Activated naive CD8-positive, alpha-beta T cell treated with anti-CD3 and anti-CD28 coated beads, Interleukin-2, amount 10 ng/mL, durations not matched to agents 7 days and 5 days (primary cell): ENCODE measurements around the gene MTRF1L. TPM values are rescaled to one million over a fixed set of nuclear protein-coding genes. Genes with fewer than 3 reads are reported as not detected.
"Not testable (repeated sequence)": the region's sequence is repeated elsewhere in the genome, so short reads cannot be mapped to it uniquely, and the experiment has no call there.

Experiments used
- ATAC-seq: fragments of 150-1000 bp; cut with Tn5 transposase; one replicate; pipeline ENCODE4 v1.10.0; 2021; ENCODE audit warnings: low read depth, moderate library complexity
- POLR2A ChIA-PET: fragments of 350-600 bp; sonication (Branson Sonifier 250); formaldehyde crosslinking; loops from one replicate; lab custom pipeline; 2021; ENCODE audit warnings: antibody characterized with exemption; lab: Charles Lee
- DNase-seq: peaks from one replicate; pipeline ENCODE4 v3.0.0; 2021
- H3K27ac Mint-ChIP-seq: one replicate; pipeline ENCODE4 v1.8.0; 2022; ENCODE audit warnings: mild to moderate bottlenecking, mixed read lengths
- H3K27me3 Mint-ChIP-seq: one replicate; pipeline ENCODE4 v1.8.0; 2022; ENCODE audit warnings: mild to moderate bottlenecking, moderate library complexity, mixed read lengths
- H3K36me3 Mint-ChIP-seq: one replicate; pipeline ENCODE4 v1.8.0; 2021; ENCODE audit warnings: mild to moderate bottlenecking, mixed read lengths
- H3K4me1 Mint-ChIP-seq: one replicate; pipeline ENCODE4 v1.8.0; 2021; ENCODE audit warnings: mixed read lengths
- H3K4me3 Mint-ChIP-seq: one replicate; pipeline ENCODE4 v1.8.0; 2022; ENCODE audit warnings: mild to moderate bottlenecking, moderate library complexity, mixed read lengths
- H3K9me3 Mint-ChIP-seq: one replicate; pipeline ENCODE4 v1.8.0; 2021; ENCODE audit warnings: mixed read lengths
- total RNA-seq, 2 experiments: library from RNA; stranded (reverse); gene quantifications; one replicate each; pipeline ENCODE4 v1.2.3, GENCODE V29; 2021

MTRF1L gene
- total RNA-seq, 2 experiments from 2014 or later = 16.5 to 17.2 TPM

DNA sequence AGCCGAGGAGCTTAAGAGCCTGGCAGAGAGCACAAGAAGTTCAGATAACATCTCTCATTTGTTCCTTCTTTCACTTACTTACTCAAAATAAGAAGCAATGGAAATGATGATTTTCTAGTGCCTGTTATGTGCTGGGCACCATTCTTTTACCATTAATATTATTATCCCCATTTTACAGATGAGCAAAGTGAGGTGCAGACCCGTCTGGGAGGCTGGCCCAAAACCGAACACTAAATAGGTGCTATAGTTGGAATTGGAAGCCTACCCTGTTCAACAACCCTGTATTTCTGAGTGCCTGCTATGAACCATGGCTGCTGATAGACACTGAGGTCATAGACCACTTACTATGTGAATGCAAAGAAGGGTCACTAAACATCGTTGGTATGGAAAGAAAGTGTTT lies 25.0 kb upstream of the MTRF1L start:
- POLR2A ChIA-PET = no interaction called here
- H3K4me3 Mint-ChIP-seq = no peak overlapping the region
- H3K27ac Mint-ChIP-seq = no peak overlapping the region

GRCh38 chr6:153024709-153025017 lies 22.2 kb upstream of the MTRF1L start:
- Mint-ChIP-seq H3K27me3 (peaks cover 8% of the 10 kb centered on the region), H3K27ac (no peak overlapping the region), H3K4me3 (no peak overlapping the region), H3K36me3 (no peaks in the 10 kb centered on the region), H3K9me3 (no peaks in the 10 kb centered on the region), H3K4me1 (peaks cover 1% of the 10 kb centered on the region)
- POLR2A ChIA-PET = no interaction called here
- no peak for ATAC-seq
- no peak for DNase-seq

More for the DNA sequence above, 25.0 kb upstream of the MTRF1L start:
- Mint-ChIP-seq H3K36me3 (no peaks in the 10 kb centered on the region), H3K27me3 (peaks cover 22% of the 10 kb centered on the region), H3K9me3 (no peaks in the 10 kb centered on the region), H3K4me1 (peaks cover 1% of the 10 kb centered on the region)
- ATAC-seq (no peak), DNase-seq (no peak)

DNA sequence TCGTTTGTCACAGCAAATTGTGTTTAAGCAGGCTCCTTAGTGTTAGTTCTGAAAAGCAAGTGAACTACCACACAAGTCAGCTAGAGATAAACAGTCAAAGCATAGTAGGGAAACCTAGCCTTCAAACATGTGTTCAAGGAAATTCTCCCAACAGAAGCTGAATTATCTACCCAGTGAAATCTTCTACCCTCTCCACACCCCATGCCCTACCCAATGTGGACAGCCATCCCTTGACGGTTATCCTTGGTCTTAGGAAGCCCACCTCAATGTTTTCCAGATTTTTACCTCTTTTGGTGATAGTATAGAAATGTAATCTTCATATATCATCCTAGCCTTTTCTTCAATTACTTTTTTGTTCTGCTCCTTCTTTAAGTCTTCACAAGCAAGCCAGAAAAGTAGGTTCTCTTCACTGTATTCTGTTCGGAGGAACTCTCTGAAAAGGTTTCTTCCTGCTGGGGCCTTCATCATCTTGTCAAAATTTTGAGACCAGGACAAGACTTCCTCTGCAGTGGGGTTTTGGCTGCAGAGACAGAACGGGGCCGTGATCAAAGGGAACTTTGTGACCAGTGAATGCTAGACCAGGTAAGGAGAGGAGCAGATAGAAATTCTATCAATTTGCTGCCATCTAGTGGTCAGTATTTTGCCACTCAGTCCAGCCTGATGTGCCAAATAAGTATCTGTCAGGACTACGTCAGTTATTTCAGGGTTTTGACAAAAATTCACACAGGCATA lies 21.6 kb upstream of the MTRF1L start:
- DNase-seq = peak; percentile 38
- peak; percentile 98 for ATAC-seq
- POLR2A ChIA-PET = no interaction called here
- no peaks in the 10 kb centered on the region for H3K36me3 Mint-ChIP-seq
- peaks cover 13% of the 10 kb centered on the region for H3K27me3 Mint-ChIP-seq
- peaks cover 1% of the 10 kb centered on the region for H3K4me1 Mint-ChIP-seq
- peaks cover 2% of the 10 kb centered on the region for H3K9me3 Mint-ChIP-seq
- H3K4me3 Mint-ChIP-seq = no peak overlapping the region
- no peak overlapping the region for H3K27ac Mint-ChIP-seq

GRCh38 chr6:153018355-153018754 lies 15.8 kb upstream of the MTRF1L start:
- POLR2A ChIA-PET = no interaction called here
- Mint-ChIP-seq H3K9me3 (peaks cover 2% of the 10 kb centered on the region), H3K27me3 (peaks cover 19% of the 10 kb centered on the region), H3K4me1 (no peaks in the 10 kb centered on the region), H3K4me3 (no peak overlapping the region), H3K36me3 (no peaks in the 10 kb centered on the region), H3K27ac (no peak overlapping the region)
- ATAC-seq (no peak), DNase-seq (no peak)

DNA sequence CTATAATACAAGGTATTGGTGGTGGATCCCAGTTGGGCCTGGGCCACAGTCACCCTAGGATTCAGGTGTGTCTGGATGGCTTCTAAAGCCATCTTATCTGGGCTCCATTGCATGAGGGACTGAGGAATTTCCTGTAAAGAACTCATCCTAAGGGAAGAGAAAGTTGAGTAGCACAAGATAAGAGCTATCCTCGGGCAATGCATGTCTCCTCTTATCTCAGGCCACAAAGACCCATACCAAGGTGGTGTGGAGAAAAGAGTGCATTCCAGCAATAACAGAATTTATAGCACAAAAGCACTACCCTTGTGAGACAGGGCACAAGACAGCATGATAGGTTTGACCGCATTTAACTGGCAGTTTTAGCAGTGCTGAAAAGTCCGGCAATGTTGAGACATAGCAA lies 14.3 kb upstream of the MTRF1L start:
- no peak overlapping the region for H3K4me3 Mint-ChIP-seq
- H3K27me3 Mint-ChIP-seq = peaks cover 30% of the 10 kb centered on the region
- DNase-seq (no peak), ATAC-seq (no peak)
- H3K4me1 Mint-ChIP-seq = no peaks in the 10 kb centered on the region
- POLR2A ChIA-PET = no interaction called here
- H3K9me3 Mint-ChIP-seq = peaks cover 2% of the 10 kb centered on the region
- no peak overlapping the region for H3K27ac Mint-ChIP-seq
- H3K36me3 Mint-ChIP-seq = no peaks in the 10 kb centered on the region

- POLR2A ChIA-PET = no interaction called here
- peaks cover 39% of the 10 kb centered on the region for H3K27me3 Mint-ChIP-seq
Measured at GRCh38 chr6:153015094-153015640, 12.7 kb upstream of the MTRF1L start.

DNA sequence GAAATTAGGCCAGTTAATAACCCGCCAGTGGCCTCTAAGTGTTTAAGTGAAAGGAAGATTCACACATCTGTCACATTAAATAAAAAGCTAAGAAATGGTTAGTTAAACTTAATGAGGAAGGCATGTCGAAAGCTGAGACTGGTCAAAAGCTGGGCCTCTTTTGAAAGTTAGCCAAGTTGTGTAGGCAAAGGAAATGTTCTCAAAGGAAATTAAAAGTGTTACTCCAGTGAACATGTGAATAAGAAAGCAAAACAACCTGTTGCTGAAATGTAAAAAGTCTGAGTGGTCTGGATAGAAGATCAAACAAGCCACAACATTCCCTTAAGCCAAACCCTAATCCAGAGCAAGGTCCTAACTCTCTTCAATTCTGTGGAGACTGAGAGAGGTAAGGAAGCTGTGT lies 10.9 kb upstream of the MTRF1L start:
- Mint-ChIP-seq H3K9me3 (no peaks in the 10 kb centered on the region), H3K4me1 (no peaks in the 10 kb centered on the region), H3K4me3 (no peak overlapping the region), H3K27ac (no peak overlapping the region), H3K27me3 (peaks cover 34% of the 10 kb centered on the region), H3K36me3 (no peaks in the 10 kb centered on the region)
- DNase-seq = no peak
- no peak for ATAC-seq
- POLR2A ChIA-PET = no interaction called here

More at GRCh38 chr6:153015094-153015640, 12.7 kb upstream of the MTRF1L start:
- H3K36me3 Mint-ChIP-seq = no peaks in the 10 kb centered on the region
- H3K27ac Mint-ChIP-seq = no peak overlapping the region
- peaks cover 2% of the 10 kb centered on the region for H3K9me3 Mint-ChIP-seq
- DNase-seq (no peak), ATAC-seq (no peak)
- no peaks in the 10 kb centered on the region for H3K4me1 Mint-ChIP-seq
- no peak overlapping the region for H3K4me3 Mint-ChIP-seq

GRCh38 chr6:153012856-153013255 lies 10.3 kb upstream of the MTRF1L start:
- Mint-ChIP-seq H3K27me3 (peaks cover 34% of the 10 kb centered on the region), H3K9me3 (no peaks in the 10 kb centered on the region), H3K36me3 (no peaks in the 10 kb centered on the region), H3K4me3 (no peak overlapping the region), H3K27ac (no peak overlapping the region), H3K4me1 (no peaks in the 10 kb centered on the region)
- DNase-seq = no peak
- no peak for ATAC-seq
- POLR2A ChIA-PET = no interaction called here

DNA sequence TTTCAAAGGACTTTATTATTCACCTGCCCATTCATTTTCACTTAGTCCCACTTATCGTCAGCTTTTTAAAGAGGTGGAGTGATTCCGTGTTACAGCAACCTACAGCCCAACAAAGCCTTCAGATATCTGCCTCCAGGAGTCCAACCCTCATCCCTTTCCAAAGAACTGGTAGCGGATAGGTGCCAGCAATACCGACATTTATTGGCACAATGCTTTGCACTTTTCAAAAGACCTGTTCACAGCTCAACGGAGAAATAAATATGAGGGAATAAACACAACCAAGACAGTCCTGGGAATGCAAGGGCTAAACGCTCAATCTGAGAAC lies 819 bp upstream of the MTRF1L start:
- Mint-ChIP-seq H3K4me1 (peaks cover 26% of the 10 kb centered on the region), H3K4me3 (peak overlapping the region; percentile 98), H3K9me3 (peaks cover 6% of the 10 kb centered on the region), H3K36me3 (peaks cover 17% of the 10 kb centered on the region), H3K27me3 (no peaks in the 10 kb centered on the region), H3K27ac (peak overlapping the region; percentile 94)
- POLR2A ChIA-PET = no interaction called here
- DNase-seq (no peak), ATAC-seq (no peak)

- DNase-seq (no peak), ATAC-seq (peak; percentile 8)
- peak overlapping the region; percentile 95 for H3K27ac Mint-ChIP-seq
- H3K27me3 Mint-ChIP-seq = no peaks in the 10 kb centered on the region
- peaks cover 6% of the 10 kb centered on the region for H3K9me3 Mint-ChIP-seq
- H3K4me1 Mint-ChIP-seq = peaks cover 29% of the 10 kb centered on the region
- peaks cover 23% of the 10 kb centered on the region for H3K36me3 Mint-ChIP-seq
- POLR2A ChIA-PET = interaction anchor here (0.9 to 3.2 kb wide), 2 partner anchors 18 to 24 kb away, joined by 3 to 43 read pairs; partner anchors contain the start of gene FBXO5
- peak overlapping the region; percentile 98 for H3K4me3 Mint-ChIP-seq
Measured at GRCh38 chr6:153001767-153002612, 519 bp downstream of the MTRF1L start.

DNA sequence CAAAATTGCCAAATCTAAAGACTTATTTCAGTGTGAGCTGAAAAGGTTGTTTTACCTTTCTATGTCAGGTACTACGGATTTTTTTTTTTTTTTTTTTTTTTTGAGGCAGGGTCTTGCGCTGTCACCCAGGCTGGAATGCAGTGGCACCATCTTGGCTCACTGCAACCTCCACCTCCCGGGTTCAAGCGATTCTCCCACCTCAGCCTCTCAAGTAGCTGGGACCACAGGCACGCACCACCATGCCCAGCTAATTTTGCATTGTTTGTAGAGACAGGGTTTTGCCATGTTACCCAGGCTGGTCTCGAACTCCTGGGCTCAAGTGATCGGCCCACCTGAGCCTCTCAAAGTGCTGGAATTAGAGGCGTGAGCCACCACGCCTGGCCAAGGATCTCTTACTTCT lies 1.7 kb downstream of the MTRF1L start:
- Mint-ChIP-seq H3K4me3 (peak overlapping the region; percentile 98), H3K4me1 (peaks cover 36% of the 10 kb centered on the region), H3K36me3 (peaks cover 30% of the 10 kb centered on the region), H3K27ac (peak overlapping the region; percentile 95)
- ATAC-seq, DNase-seq, H3K27me3 Mint-ChIP-seq, H3K9me3 Mint-ChIP-seq: not testable (repeated sequence)
- POLR2A ChIA-PET = interaction anchor here (0.7 to 3.2 kb wide), 3 partner anchors 17 to 26 kb away, joined by 3 to 43 read pairs (median 4); partner anchors contain the start of gene FBXO5

- H3K4me3 Mint-ChIP-seq = peak overlapping the region; percentile 98
- H3K27me3 Mint-ChIP-seq = no peaks in the 10 kb centered on the region
- ATAC-seq (no peak), DNase-seq (no peak)
- H3K36me3 Mint-ChIP-seq = peaks cover 30% of the 10 kb centered on the region
- peaks cover 36% of the 10 kb centered on the region for H3K4me1 Mint-ChIP-seq
- peaks cover 6% of the 10 kb centered on the region for H3K9me3 Mint-ChIP-seq
- peak overlapping the region; percentile 4 for H3K27ac Mint-ChIP-seq
- POLR2A ChIA-PET = interaction anchor here (0.7 to 3.2 kb wide), 3 partner anchors 16 to 25 kb away, joined by 3 to 43 read pairs (median 4); partner anchors contain the start of gene FBXO5
Measured at GRCh38 chr6:153000243-153000642, 2.3 kb downstream of the MTRF1L start.

- not testable (repeated sequence) for DNase-seq, H3K9me3 Mint-ChIP-seq, ATAC-seq, H3K27me3 Mint-ChIP-seq
- H3K4me3 Mint-ChIP-seq = peak overlapping the region; percentile 65
- peaks cover 37% of the 10 kb centered on the region for H3K4me1 Mint-ChIP-seq
- peaks cover 30% of the 10 kb centered on the region for H3K36me3 Mint-ChIP-seq
- H3K27ac Mint-ChIP-seq = peak overlapping the region; percentile 15
- POLR2A ChIA-PET = interaction anchor here (3.2 kb wide), 1 partner anchor 15 kb away, joined by 43 read pairs; the partner anchor contains the start of gene FBXO5
Measured at GRCh38 chr6:152999538-152999937, 3.0 kb downstream of the MTRF1L start.
